HG03095 (cell line): ENCODE results near the gene ALDH1L1.

ENCODE experiments used
- ATAC-seq: cut with Tn5 transposase; IDR thresholded peaks from one replicate; pipeline ENCODE4 v1.9.1; 2021; ENCODE audit warnings: moderate library complexity; ENCODE audit not compliant: unreplicated experiment

The ALDH1L1 gene

DNA sequence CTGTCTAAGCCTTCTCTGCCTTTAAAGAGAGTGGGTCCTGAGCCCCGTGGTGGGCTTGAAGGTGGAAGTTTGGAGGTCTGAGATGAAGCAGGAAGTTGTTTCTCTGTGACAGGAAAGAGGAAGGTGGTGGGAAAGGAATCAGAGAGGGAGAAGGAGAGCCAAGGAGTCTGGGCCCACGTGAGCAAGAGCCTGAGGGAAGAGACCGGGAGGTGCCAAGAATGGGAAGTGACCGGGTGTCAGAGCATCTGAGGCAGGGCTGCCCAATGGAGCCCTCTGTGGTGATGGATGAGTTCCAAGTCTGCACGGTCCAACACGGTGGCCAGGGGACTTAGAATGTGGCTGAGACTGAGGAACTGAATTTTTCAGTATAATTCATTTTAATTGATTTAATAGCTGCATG lies 24.6 kb downstream of the ALDH1L1 start:
- ATAC-seq, result no peak

DNA sequence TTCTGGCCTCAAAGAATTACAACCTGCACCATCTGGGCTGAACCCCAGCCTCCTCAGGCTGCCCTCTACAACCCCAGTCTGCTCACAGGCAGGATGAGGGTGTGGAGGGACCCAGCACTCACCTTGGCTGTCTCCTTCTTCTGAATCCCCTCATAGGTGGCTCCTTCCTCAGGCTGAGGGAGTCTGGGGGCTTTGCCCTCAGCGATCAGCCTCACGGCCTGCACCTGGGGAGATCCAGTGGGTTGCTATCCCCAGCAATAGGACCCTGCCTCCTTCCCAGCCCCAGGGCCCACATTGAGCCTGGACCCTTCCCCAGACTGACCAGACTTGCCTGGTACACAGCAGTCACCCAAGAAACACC lies 25.1 kb downstream of the ALDH1L1 start:
- ATAC-seq, result no peak

GRCh38 chr3:126154391-126155279 lies 25.8 kb downstream of the ALDH1L1 start:
- ATAC-seq, result no peak

DNA sequence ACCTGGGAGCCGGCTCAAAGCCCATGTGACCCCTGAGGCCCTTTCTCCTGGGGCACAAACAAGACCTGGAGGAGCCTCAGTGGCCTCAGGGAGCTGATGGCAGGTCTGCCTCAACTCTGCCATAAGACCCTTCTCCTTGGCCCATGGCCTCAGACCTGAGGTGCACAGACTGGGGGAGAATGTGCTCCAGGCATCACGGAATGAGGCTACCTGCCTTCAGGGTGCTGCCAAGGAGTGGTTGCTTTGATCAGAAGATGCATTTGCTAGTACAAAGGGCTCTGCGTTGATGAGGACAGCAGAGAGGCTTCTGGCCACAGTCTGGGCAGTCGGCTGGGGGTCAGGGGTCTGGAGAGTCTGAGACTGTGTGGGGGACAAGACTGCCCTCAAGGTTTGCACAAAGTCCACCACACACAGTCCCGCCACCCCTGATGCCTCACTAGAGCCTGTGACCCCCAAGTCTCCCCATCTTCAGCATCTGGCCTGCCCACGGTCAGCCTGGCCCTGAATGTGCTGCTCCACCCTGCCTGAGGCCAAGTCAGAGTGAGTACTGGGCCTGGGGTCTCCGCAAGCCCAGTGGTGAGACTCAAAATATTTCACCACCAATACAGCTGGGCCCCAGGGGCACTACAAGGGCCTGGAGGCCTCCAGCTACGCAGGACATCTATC lies 26.6 kb downstream of the ALDH1L1 start:
- no peak for ATAC-seq

DNA sequence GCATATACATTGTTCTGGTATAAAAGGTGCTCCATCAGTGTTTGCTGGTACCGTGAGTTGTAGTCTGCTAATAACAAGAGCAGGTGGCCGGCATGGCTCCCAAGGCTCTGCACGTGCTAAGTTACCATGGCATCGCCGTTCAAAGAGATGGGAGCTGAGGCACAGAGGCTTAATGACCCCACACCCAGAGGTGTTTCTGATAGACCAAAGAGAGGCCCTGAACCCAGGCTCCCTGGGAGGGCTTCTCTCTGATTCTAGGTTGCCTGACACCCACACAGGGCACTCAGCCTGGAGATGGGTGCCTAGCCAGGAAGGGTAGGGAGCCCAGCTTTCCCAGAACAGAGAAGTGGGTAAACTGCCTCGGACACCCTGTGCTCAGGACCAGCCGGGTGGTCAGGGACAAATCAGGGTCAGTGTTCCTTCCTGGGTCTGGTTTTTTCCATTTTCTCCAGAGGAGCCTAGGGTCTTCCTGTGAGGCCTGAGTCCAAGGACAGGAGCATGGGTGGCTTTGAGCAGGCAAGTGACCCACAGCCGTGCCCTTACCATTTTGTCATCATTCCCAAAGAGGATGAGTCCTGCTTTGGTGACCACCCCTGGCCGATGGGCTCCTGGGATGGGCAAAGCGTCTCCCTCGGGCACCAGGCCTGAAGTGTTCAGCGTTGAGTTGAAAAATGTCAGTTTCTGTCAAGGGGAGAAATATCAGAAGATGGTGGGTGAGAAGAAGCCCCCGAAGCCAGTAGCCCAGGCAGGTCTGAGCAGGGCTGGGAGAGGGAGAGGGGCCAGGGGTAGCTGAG lies 27.3 kb downstream of the ALDH1L1 start:
- no peak for ATAC-seq

GRCh38 chr3:126152458-126152857 lies 27.9 kb downstream of the ALDH1L1 start:
- no peak for ATAC-seq

- no peak for ATAC-seq
Observed at GRCh38 chr3:126151562-126152302, 28.7 kb downstream of the ALDH1L1 start.

DNA sequence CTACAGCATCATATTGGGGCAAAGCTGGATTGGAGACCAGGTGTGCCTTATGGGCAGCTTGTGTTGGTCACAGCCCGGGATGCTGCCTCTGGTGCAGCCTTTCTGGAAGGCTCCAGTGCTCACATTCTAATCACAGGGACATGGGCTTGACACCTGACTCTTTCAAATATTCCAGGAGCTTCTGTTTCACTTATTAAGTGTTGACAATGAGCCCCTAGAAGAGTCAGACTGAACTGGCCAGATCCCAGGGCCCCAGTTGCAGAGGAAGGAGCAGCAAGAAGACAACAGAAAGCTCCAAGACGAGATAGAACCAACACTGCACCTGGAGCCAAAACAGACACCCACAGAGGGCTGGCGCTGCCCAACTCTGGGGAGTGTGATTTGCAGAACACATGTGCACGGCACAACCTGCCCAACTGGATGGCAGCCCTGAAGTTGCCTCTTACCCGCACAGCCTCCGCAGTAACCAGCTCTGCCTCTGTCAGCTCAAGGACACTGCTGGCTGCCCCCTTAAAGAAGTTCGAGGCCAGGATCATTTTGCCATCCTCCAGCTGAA lies 30.3 kb downstream of the ALDH1L1 start:
- ATAC-seq, result no peak

DNA sequence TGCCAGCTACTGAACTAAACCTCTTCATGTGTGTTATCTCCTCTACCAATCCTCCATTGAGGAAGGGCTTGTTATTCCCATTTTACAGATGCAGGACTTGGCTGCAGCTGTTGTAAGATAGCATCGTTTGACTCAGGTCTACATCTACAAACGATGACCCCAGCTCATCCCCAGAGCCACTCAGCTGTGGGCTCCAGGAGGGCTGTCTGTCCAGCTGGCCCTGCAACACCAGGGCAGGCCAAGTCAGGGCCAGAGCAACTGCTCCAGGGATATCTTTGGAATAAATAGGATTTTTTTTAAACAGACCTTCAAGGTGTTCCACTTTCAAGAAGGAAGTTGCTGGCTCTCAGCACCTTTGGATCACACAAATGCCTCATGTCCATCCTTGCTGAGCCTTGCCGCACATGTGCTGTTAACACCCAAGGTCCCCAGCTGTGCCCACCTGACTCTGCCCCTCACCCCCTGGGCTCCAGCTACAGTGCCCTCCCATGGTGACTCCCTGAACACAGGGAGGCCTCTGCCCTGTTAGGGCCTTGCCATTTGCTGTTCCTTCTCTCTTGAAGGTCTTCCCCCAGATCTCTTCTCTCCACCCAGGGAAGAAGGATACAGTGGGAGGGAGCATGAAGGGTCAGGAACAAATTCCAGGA lies 31.0 kb downstream of the ALDH1L1 start:
- no peak for ATAC-seq

DNA sequence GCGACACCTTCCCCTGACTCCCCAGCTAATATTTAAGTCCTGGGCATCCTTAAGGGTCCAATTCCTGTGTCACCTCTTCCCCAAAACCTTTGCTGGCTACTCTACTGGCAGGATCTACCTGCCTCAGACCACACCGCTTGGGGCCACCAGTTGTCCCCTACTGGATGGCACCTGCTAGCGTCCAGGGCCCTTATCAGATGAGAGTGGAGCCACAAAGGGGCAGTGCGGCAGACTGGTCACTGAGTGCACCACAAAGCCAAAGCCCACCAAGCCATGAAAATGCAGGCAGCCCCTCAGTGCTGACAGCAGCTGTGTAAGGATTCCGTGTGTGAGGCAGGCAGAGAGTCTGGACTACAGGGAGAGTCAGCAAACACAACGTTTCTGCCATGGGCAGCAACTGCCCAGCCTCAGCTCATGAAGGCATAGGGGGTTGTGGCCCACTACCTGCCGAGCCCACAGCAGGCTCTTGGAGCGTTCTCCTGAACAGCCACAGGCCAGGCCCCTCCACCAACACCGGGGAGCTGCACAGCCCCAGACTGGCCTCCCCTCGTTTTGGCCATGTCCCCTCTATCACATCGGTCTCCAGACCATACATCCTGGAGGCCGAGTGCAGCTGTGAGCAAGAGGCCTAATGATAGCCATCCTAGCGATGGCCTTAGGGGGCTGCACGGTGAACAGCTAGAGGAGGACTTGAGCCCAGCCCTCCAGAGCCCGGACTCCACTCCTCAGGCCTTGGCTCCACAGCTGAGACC lies 32.3 kb downstream of the ALDH1L1 start:
- no peak for ATAC-seq

GRCh38 chr3:126147147-126147931 lies 33.0 kb downstream of the ALDH1L1 start:
- ATAC-seq, result no peak

GRCh38 chr3:126146525-126147146 lies 33.8 kb downstream of the ALDH1L1 start:
- no peak for ATAC-seq

DNA sequence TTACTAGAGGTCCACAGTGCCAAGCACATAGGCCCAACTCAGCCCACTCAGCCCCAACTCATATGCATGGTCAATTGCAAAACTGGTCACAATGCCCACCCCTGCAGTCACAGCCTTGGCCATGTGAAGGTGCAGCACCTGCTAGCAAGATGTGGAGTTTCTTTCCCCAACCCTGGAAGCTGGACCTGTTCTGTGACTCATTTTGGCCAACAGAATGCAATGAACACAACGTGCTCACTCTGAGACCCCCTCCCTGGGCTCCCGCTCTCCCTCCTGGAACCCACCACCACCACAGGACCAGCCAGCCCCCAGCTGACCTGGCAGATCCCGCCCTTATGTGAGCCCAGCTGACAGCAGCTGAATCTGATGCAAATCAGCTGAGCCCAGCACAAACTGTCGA lies 34.4 kb downstream of the ALDH1L1 start:
- no peak for ATAC-seq

DNA sequence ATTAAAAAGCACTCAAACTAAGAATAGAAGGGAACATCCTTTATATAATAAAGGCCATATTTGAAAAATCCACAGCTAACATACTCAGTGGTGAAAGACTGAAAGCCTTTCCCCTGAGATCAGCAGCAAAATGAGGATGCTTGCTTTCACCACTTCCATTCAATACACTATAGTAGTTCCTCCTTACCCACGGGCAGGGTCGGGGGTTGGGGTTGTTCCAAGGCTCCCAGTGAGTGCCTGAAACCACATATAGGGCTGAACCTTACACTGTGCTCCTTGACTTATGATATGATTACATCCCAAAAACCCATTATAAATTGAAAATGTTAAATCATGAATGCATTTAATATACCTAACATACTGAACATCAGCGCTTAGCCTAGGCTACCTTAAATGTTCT lies 37.7 kb downstream of the ALDH1L1 start:
- ATAC-seq, result no peak

GRCh38 chr3:126137490-126138130 lies 42.8 kb downstream of the ALDH1L1 start:
- no peak for ATAC-seq

- no peak for ATAC-seq
Observed at GRCh38 chr3:126136428-126137220, 43.8 kb downstream of the ALDH1L1 start.
